Hepatocyte (in vitro differentiated cells): Measurements from ENCODE around the gene SLC6A4. TPM values are rescaled to one million over a fixed set of nuclear protein-coding genes. Genes with fewer than 3 reads are reported as not detected.

Source experiments
- DNase-seq: peaks from one replicate; pipeline ENCODE4 v3.0.0-alpha.2; 2016; ENCODE audit warnings: low spot score
- H2AFZ ChIP-seq: fragments of 200-600 bp; sonication (generic); 2 replicates; pipeline ENCODE4 v1.6.0; 2016; ENCODE audit warnings: antibody characterized with exemption, mild to moderate bottlenecking
- H3K27ac ChIP-seq: fragments of 200-600 bp; sonication (generic); 2 replicates; pipeline ENCODE4 v1.5.1; 2016; ENCODE audit warnings: mild to moderate bottlenecking
- H3K27me3 ChIP-seq: fragments of 200-600 bp; sonication (generic); 2 replicates; pipeline ENCODE4 v1.6.1; 2016
- H3K36me3 ChIP-seq: fragments of 200-600 bp; sonication (generic); replicated peaks from 2 replicates; pipeline ENCODE4 v1.5.1; 2016; ENCODE audit warnings: low read depth; ENCODE audit not compliant: insufficient read depth
- H3K4me1 ChIP-seq: fragments of 200-600 bp; sonication (generic); 2 replicates; pipeline ENCODE4 v1.5.1; 2016; ENCODE audit warnings: mild to moderate bottlenecking, moderate library complexity; ENCODE audit not compliant: insufficient read depth
- H3K4me2 ChIP-seq: fragments of 200-600 bp; sonication (generic); 2 replicates; pipeline ENCODE4 v1.6.0; 2016
- H3K4me3 ChIP-seq: fragments of 200-600 bp; sonication (generic); 2 replicates; pipeline ENCODE4 v1.5.1; 2016; ENCODE audit warnings: mild to moderate bottlenecking
- H3K79me2 ChIP-seq: fragments of 200-600 bp; sonication (generic); 2 replicates; pipeline ENCODE4 v1.6.0; 2017; ENCODE audit warnings: mild to moderate bottlenecking
- H3K9me2 ChIP-seq: fragments of 200-600 bp; sonication (generic); replicated peaks from 2 replicates; pipeline ENCODE4 v1.6.0; 2017; ENCODE audit warnings: mild to moderate bottlenecking; ENCODE audit not compliant: insufficient read depth
- H3K9me3 ChIP-seq: fragments of 200-600 bp; sonication (generic); 2 replicates; pipeline ENCODE4 v1.5.1; 2016; ENCODE audit warnings: low read depth, mild to moderate bottlenecking
- H4K20me1 ChIP-seq: fragments of 200-600 bp; sonication (generic); 2 replicates; pipeline ENCODE4 v1.6.0; 2016; ENCODE audit warnings: mild to moderate bottlenecking; ENCODE audit not compliant: insufficient read depth, poor library complexity, severe bottlenecking
- CTCF ChIP-seq: fragments of 200-600 bp; sonication (generic); IDR thresholded peaks from 2 replicates; pipeline ENCODE4 v1.5.1; 2016; ENCODE audit warnings: antibody characterized with exemption, mild to moderate bottlenecking; ENCODE audit not compliant: poor library complexity
- EZH2 ChIP-seq: fragments of 200-600 bp; sonication (generic); IDR thresholded peaks from 2 replicates; pipeline ENCODE4 v1.6.1; 2016; ENCODE audit warnings: antibody characterized with exemption, mild to moderate bottlenecking, borderline replicate concordance
- EZH2phosphoT487 ChIP-seq: fragments of 200-600 bp; sonication (generic); IDR thresholded peaks from one replicate; pipeline ENCODE4 v1.6.1; 2018; ENCODE audit warnings: antibody characterized with exemption, mild to moderate bottlenecking, low read depth, moderate library complexity; ENCODE audit not compliant: unreplicated experiment, severe bottlenecking
- WGBS: methylation state at CpG from one replicate; pipeline ENCODE4 v1.1.6; 2016; ENCODE audit warnings: low lambda C conversion rate; ENCODE audit errors: missing lambda C conversion rate; 5-methylcytosine and 5-hydroxymethylcytosine counted together
- polyA plus RNA-seq: library from polyadenylated mRNA; unstranded; fragments of >200 nt; fragmentation: Nextera tagmentation; extraction: Ambion mirVana; gene quantifications from 2 replicates; pipeline ENCODE4 v1.2.1, GENCODE V29; 2016
- total RNA-seq: library from RNA; depleted of rRNA; stranded (reverse); fragments of >200 nt; gene quantifications from 2 replicates; pipeline ENCODE4 v1.2.3, GENCODE V29; 2014

SLC6A4 gene
- total and polyA plus RNA-seq, 2 experiments from 2014 or later, result 2.0 to 2.6 TPM

- Histone ChIP-seq H3K9me3 (no peaks in the 10 kb centered on the region), H3K36me3 (no peaks in the 10 kb centered on the region), H4K20me1 (peaks cover 19% of the 10 kb centered on the region), H3K4me1 (no peaks in the 10 kb centered on the region), H2AFZ (no peak overlapping the region), H3K9me2 (no peaks in the 10 kb centered on the region), H3K27me3 (no peaks in the 10 kb centered on the region), H3K4me3 (no peak overlapping the region), H3K27ac (no peak overlapping the region), H3K79me2 (peaks cover 84% of the 10 kb centered on the region), H3K4me2 (no peak overlapping the region)
- no peak for DNase-seq
- 99% methylated on average over 3 of the region's 3 CpGs for WGBS
- TF ChIP-seq EZH2phosphoT487 (no peak), CTCF (no peak), EZH2 (no peak)
These were observed 76.4 kb downstream of the SLC6A4 start for GRCh38 chr17:30158896-30159625.

GRCh38 chr17:30155389-30155788 lies 80.1 kb downstream of the SLC6A4 start:
- Histone ChIP-seq H4K20me1 (peaks cover 19% of the 10 kb centered on the region), H2AFZ (no peak overlapping the region), H3K4me2 (no peak overlapping the region), H3K4me3 (no peak overlapping the region), H3K27ac (no peak overlapping the region), H3K9me2 (no peaks in the 10 kb centered on the region), H3K27me3 (no peaks in the 10 kb centered on the region), H3K9me3 (no peaks in the 10 kb centered on the region), H3K79me2 (peaks cover 74% of the 10 kb centered on the region), H3K4me1 (no peaks in the 10 kb centered on the region), H3K36me3 (no peaks in the 10 kb centered on the region)
- 98% methylated on average over 2 of the region's 2 CpGs for WGBS
- no peak for TF ChIP-seq EZH2phosphoT487
- no peak for TF ChIP-seq EZH2
- no peak for TF ChIP-seq CTCF
- no peak for DNase-seq

- no peaks in the 10 kb centered on the region for H3K9me2 ChIP-seq
- H4K20me1 ChIP-seq, result peaks cover 16% of the 10 kb centered on the region
- H3K79me2 ChIP-seq, result peaks cover 68% of the 10 kb centered on the region
- no peak for DNase-seq
- H3K36me3 ChIP-seq, result no peaks in the 10 kb centered on the region
- no peaks in the 10 kb centered on the region for H3K27me3 ChIP-seq
- no peak overlapping the region for H3K27ac ChIP-seq
- no peaks in the 10 kb centered on the region for H3K9me3 ChIP-seq
- no peak overlapping the region for H3K4me2 ChIP-seq
- H3K4me1 ChIP-seq, result no peaks in the 10 kb centered on the region
- no peak overlapping the region for H2AFZ ChIP-seq
- TF ChIP-seq EZH2, result no peak
- no peak for TF ChIP-seq EZH2phosphoT487
- no peak for TF ChIP-seq CTCF
- H3K4me3 ChIP-seq, result no peak overlapping the region
These were observed 82.0 kb downstream of the SLC6A4 start for GRCh38 chr17:30153463-30153862.

- DNase-seq, result no peak
- Histone ChIP-seq H3K4me2 (no peak overlapping the region), H3K9me3 (no peaks in the 10 kb centered on the region), H3K27ac (no peak overlapping the region), H3K4me3 (no peak overlapping the region), H3K36me3 (no peaks in the 10 kb centered on the region), H3K79me2 (peaks cover 65% of the 10 kb centered on the region), H3K9me2 (no peaks in the 10 kb centered on the region), H2AFZ (no peak overlapping the region), H4K20me1 (peaks cover 13% of the 10 kb centered on the region), H3K4me1 (no peaks in the 10 kb centered on the region), H3K27me3 (no peaks in the 10 kb centered on the region)
- no peak for TF ChIP-seq EZH2phosphoT487
- TF ChIP-seq EZH2, result no peak
- TF ChIP-seq CTCF, result no peak
- 97% methylated on average over 4 of the region's 4 CpGs for WGBS
These were observed 84.0 kb downstream of the SLC6A4 start for GRCh38 chr17:30151471-30151870.
